ENCODE data around the gene YAP1.
"Not testable (repeated sequence)": the region's sequence is repeated elsewhere in the genome, so short reads cannot be mapped to it uniquely, and the experiment has no call there.

- not testable (repeated sequence) for TF ChIP-seq CTCF (IDR thresholded peaks at IDR 0.05; ENCODE audit: poor library complexity); EZH2 (IDR thresholded peaks at IDR 0.05; ENCODE audit: borderline replicate concordance); EZH2phosphoT487 (IDR thresholded peaks at IDR 0.05; ENCODE audit: low read depth, severe bottlenecking, unreplicated experiment)
These were observed 90.1 kb downstream of the YAP1 start for GRCh38 chr11:102200325-102200724.
